Spleen (tissue), 11 donors: ENCODE results near the gene VENTX. TPM values are rescaled to one million over a fixed set of nuclear protein-coding genes. Genes with fewer than 3 reads are reported as not detected.

Experiments used
- DNase-seq: peaks from one replicate; pipeline ENCODE4 v3.0.0-alpha.2; 2020
- H3K27ac ChIP-seq, 8 donors: fragments of 200-600 bp; sonication (generic) in 7 of 8; 1 replicate in 4 of 8; 2 replicates in 4 of 8; pipeline versions ENCODE4 v1.5.0 to v1.8.0; 2016 to 2021; ENCODE audit warnings: inconsistent platforms in 4 of 8, mild to moderate bottlenecking in 4 of 8, moderate library complexity in 1 of 8
- H3K27me3 ChIP-seq, 7 donors: fragments of 200-600 bp; sonication (generic) in 6 of 7; replicated peaks in 1 of 7; 1 replicate in 4 of 7; 2 replicates in 3 of 7; pipeline versions ENCODE4 v1.5.0 to v1.8.0; 2016 to 2021; ENCODE audit warnings: inconsistent platforms in 3 of 7, mild to moderate bottlenecking in 1 of 7
- H3K36me3 ChIP-seq, 6 donors: fragments of 200-600 bp; sonication (generic) in 5 of 6; 1 replicate in 4 of 6; 2 replicates in 2 of 6; pipeline versions ENCODE4 v1.5.0 to v1.8.0; 2016 to 2021; ENCODE audit warnings: inconsistent platforms in 2 of 6
- H3K4me1 ChIP-seq, 6 donors: fragments of 200-600 bp; sonication (generic) in 5 of 6; 1 replicate in 3 of 6; 2 replicates in 3 of 6; pipeline versions ENCODE4 v1.5.0 to v1.8.0; 2016 to 2021; ENCODE audit warnings: inconsistent platforms in 3 of 6
- H3K4me3 ChIP-seq, 8 donors: fragments of 200-600 bp; sonication (generic) in 7 of 8; 1 replicate in 4 of 8; 2 replicates in 4 of 8; pipeline versions ENCODE4 v1.5.0 to v1.8.0; 2016 to 2021; ENCODE audit warnings: inconsistent platforms in 4 of 8, mild to moderate bottlenecking in 4 of 8, moderate library complexity in 2 of 8
- H3K9me3 ChIP-seq, 8 donors: fragments of 200-600 bp; sonication (generic) in 7 of 8; 1 replicate in 4 of 8; 2 replicates in 4 of 8; pipeline versions ENCODE4 v1.5.0 to v1.8.0; 2016 to 2021; ENCODE audit warnings: inconsistent platforms in 4 of 8
- CTCF ChIP-seq, 11 experiments: fragments of 200-600 bp in 7 of 11; fragments of 450-650 bp in 4 of 11; sonication (generic) in 4 of 11; IDR thresholded peaks in 8 of 11; conservative IDR thresholded peaks in 3 of 11; 1 replicate in 7 of 11; 2 replicates in 4 of 11; pipeline versions ENCODE4 v1.4.0 to v1.8.0; 2016 to 2021; ENCODE audit warnings: antibody characterized with exemption in 11 of 11, inconsistent platforms in 4 of 11, mild to moderate bottlenecking in 1 of 11
- POLR2A ChIP-seq, 3 donors: fragments of 450-650 bp; IDR thresholded peaks; one replicate each; pipeline ENCODE4 v1.5.1; 2017; ENCODE audit warnings: antibody characterized with exemption in 3 of 3, mild to moderate bottlenecking in 1 of 3
- POLR2AphosphoS5 ChIP-seq, 3 donors: sonication (generic); formaldehyde crosslinking; IDR thresholded peaks; one replicate each; pipeline ENCODE4 v1.5.1; 2017; ENCODE audit warnings: antibody characterized with exemption in 3 of 3
- WGBS, 5 donors: extraction: QIAGEN DNeasy Blood & Tissue Kit in 3 of 5; methylation state at CpG; one replicate each; pipeline versions ENCODE4 v1.1.5 to v1.1.7; 2013 to 2018; 5-methylcytosine and 5-hydroxymethylcytosine counted together
- intact Hi-C: fragments of 100-400 bp; cut with DNase I; formaldehyde crosslinking; loops from one replicate; pipeline ENCODE4 v1.15.0; 2023; ENCODE audit warnings: low total_unique reads
- polyA plus RNA-seq, 3 donors: library from polyadenylated mRNA; stranded (reverse); fragments of 200-250 nt; gene quantifications; one replicate each; pipeline ENCODE4 v1.2.1, GENCODE V29; 2013
- total RNA-seq, 7 donors: library from RNA; depleted of rRNA in 3 of 7; stranded (reverse); fragments of >200 nt in 3 of 7; fragmentation: NEBNext Ultra II Directional in 4 of 7; extraction: Animal tissue kit (Norgen Biotek cat#: 25700) in 4 of 7; gene quantifications; one replicate each; pipeline versions ENCODE4 v1.1.0 to v1.2.1, GENCODE V29; 2016 to 2021
- donor health status: healthy with polysubstance abuse.
- donor health status: DM: no; HTN: no; CAD: no; lungs with moderate emphysema.
- donor health status: DM: no; HTN: no; CAD: no.
- donor health status: Bipolar disorder and iron deficiency.
- donor health status: healthy.
- donor health status: DM: no; HTN: no; CAD: no.
- donor health status: DM: yes; HTN: yes; CAD: no.

VENTX gene
- total and polyA plus RNA-seq, 10 donors = 0.76 to 10.4 (median 3.2) TPM

- Histone ChIP-seq H3K27me3 (peaks cover 0 to 53% (median 0%) of the 10 kb centered on the region in 7 donors), H3K4me1 (no peaks in the 10 kb centered on the region), H3K27ac (no peak overlapping the region), H3K9me3 (no peaks in the 10 kb centered on the region), H3K4me3 (no peak overlapping the region), H3K36me3 (no peaks in the 10 kb centered on the region)
- intact Hi-C loops = no loop called here
- TF ChIP-seq POLR2AphosphoS5 (IDR thresholded peaks at IDR 0.05) (no peak), POLR2A (IDR thresholded peaks at IDR 0.05) (no peak), CTCF (IDR thresholded peaks at IDR 0.05 in 8 of 11, conservative IDR thresholded peaks at IDR 0.05 in 3 of 11) (no peak)
- DNase-seq = no peak
- 84 to 88% (median 88%) methylated on average over 19 to 62 of the region's 62 CpGs for WGBS, 5 donors
Measured at GRCh38 chr10:133202778-133203651, 34.6 kb upstream of the VENTX start.

- Histone ChIP-seq H3K36me3 (no peaks in the 10 kb centered on the region), H3K4me3 (no peak overlapping the region), H3K4me1 (no peaks in the 10 kb centered on the region), H3K27me3 (peaks cover 0 to 46% (median 0%) of the 10 kb centered on the region in 7 donors), H3K27ac (no peak overlapping the region), H3K9me3 (no peaks in the 10 kb centered on the region)
- intact Hi-C loops = no loop called here
- TF ChIP-seq POLR2A (IDR thresholded peaks at IDR 0.05) = no peak
- no peak for TF ChIP-seq POLR2AphosphoS5 (IDR thresholded peaks at IDR 0.05)
- no peak for TF ChIP-seq CTCF (IDR thresholded peaks at IDR 0.05 in 8 of 11, conservative IDR thresholded peaks at IDR 0.05 in 3 of 11)
- WGBS, 5 donors = 83 to 93% (median 90%) methylated on average over 27 to 31 of the region's 31 CpGs
- DNase-seq = no peak
Measured at GRCh38 chr10:133203652-133204195, 33.9 kb upstream of the VENTX start.

GRCh38 chr10:133204226-133205015 is 33.2 kb upstream of the VENTX start:
- no peaks in the 10 kb centered on the region for H3K36me3 ChIP-seq
- H3K27me3 ChIP-seq = peaks cover 0 to 39% (median 0%) of the 10 kb centered on the region in 7 donors
- WGBS, 5 donors = 87 to 91% (median 89%) methylated on average over 33 to 38 of the region's 38 CpGs
- no peak overlapping the region for H3K4me3 ChIP-seq
- no peak for DNase-seq
- intact Hi-C loops = no loop called here
- TF ChIP-seq POLR2A (IDR thresholded peaks at IDR 0.05) (no peak), POLR2AphosphoS5 (IDR thresholded peaks at IDR 0.05) (no peak), CTCF (IDR thresholded peaks at IDR 0.05 in 8 of 11, conservative IDR thresholded peaks at IDR 0.05 in 3 of 11) (no peak)
- no peak overlapping the region for H3K27ac ChIP-seq
- no peaks in the 10 kb centered on the region for H3K9me3 ChIP-seq
- no peaks in the 10 kb centered on the region for H3K4me1 ChIP-seq
